ENCODE data around the gene MS4A15. TPM values are rescaled to one million over a fixed set of nuclear protein-coding genes. Genes with fewer than 3 reads are reported as not detected.

Gene MS4A15
- total RNA-seq, 1 donor from 2014 or later = not detected

DNA sequence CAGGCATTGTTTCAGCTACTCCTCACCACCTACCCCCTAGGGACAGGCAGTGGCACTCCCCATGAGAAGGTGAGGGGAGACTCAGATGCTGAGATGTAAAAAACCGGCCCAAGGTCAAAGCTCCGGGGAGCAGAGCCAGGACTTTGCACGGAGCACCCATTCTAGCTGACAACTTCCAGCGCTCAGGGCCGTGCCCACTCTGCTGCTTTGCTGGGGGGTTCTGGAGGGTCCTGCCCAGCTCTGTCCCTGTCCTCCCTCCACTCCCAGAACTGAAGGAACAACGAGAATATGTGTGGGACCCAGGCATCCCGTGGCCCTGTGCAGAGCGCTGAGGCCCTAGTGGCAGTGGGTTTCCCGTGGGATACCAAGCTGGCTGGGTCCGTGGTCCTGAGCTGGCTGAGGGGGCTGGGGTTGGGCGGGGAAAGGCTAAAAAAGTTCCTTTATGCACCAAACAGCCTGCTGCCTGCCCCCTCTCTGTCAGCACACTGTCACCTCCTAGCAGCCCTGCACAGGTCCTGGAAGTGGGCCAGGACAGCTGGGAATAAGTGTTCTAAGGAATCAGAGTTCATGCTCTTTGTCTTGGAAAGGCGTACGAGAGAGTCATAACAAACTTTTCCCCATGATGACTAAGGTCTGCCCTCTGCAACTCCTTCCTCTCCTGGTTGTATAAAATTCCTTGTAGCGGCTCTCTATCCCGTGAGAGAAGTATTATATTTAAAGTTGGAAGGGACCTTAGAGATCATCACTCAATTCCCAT lies 30.3 kb downstream of the MS4A15 start:
- Mint-ChIP-seq H3K4me1 (ENCODE audit: unreplicated experiment) (no peaks in the 10 kb centered on the region), H3K4me3 (ENCODE audit: unreplicated experiment) (no peak overlapping the region), H3K36me3 (ENCODE audit: low read depth, unreplicated experiment) (peaks cover 5% of the 10 kb centered on the region), H3K9me3 (ENCODE audit: unreplicated experiment) (peaks cover 5% of the 10 kb centered on the region), H3K27me3 (ENCODE audit: unreplicated experiment) (peaks cover 3% of the 10 kb centered on the region), H3K27ac (ENCODE audit: unreplicated experiment) (no peak overlapping the region)
- TF ChIP-seq, protein P1, sequence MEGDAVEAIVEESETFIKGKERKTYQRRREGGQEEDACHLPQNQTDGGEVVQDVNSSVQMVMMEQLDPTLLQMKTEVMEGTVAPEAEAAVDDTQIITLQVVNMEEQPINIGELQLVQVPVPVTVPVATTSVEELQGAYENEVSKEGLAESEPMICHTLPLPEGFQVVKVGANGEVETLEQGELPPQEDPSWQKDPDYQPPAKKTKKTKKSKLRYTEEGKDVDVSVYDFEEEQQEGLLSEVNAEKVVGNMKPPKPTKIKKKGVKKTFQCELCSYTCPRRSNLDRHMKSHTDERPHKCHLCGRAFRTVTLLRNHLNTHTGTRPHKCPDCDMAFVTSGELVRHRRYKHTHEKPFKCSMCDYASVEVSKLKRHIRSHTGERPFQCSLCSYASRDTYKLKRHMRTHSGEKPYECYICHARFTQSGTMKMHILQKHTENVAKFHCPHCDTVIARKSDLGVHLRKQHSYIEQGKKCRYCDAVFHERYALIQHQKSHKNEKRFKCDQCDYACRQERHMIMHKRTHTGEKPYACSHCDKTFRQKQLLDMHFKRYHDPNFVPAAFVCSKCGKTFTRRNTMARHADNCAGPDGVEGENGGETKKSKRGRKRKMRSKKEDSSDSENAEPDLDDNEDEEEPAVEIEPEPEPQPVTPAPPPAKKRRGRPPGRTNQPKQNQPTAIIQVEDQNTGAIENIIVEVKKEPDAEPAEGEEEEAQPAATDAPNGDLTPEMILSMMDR (IDR thresholded peaks at IDR 0.05; ENCODE audit: unreplicated experiment) = no peak
- no peak for DNase-seq (ENCODE audit: low spot score)

GRCh38 chr11:60788401-60789125 lies 31.9 kb downstream of the MS4A15 start:
- no peak for DNase-seq (ENCODE audit: low spot score)
- H3K4me1 Mint-ChIP-seq (ENCODE audit: unreplicated experiment) = no peaks in the 10 kb centered on the region
- peaks cover 3% of the 10 kb centered on the region for H3K27me3 Mint-ChIP-seq (ENCODE audit: unreplicated experiment)
- peaks cover 13% of the 10 kb centered on the region for H3K36me3 Mint-ChIP-seq (ENCODE audit: low read depth, unreplicated experiment)
- no peak overlapping the region for H3K4me3 Mint-ChIP-seq (ENCODE audit: unreplicated experiment)
- peaks cover 13% of the 10 kb centered on the region for H3K9me3 Mint-ChIP-seq (ENCODE audit: unreplicated experiment)
- TF ChIP-seq, protein P1 (IDR thresholded peaks at IDR 0.05; ENCODE audit: unreplicated experiment) = no peak
- no peak overlapping the region for H3K27ac Mint-ChIP-seq (ENCODE audit: unreplicated experiment)

DNA sequence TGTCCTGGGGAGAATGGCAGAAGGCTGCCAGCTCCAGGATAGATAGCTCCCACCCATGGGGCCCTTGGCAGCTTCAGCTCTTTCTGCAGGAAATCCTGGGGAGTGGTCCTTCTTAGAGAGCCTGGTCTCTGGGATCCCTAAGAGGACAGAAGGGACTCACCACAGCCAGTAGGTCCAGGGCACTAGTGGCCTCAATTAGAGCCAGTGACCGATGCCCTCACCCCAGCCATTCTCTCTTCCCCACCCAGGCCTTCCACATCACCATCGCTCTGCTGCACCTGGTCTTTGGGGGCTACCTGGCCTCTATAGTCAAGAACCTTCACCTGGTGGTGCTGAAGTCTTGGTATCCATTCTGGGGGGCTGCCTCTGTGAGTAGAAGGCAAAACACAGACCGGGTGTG lies 34.1 kb downstream of the MS4A15 start:
- no peaks in the 10 kb centered on the region for H3K4me1 Mint-ChIP-seq (ENCODE audit: unreplicated experiment)
- peaks cover 13% of the 10 kb centered on the region for H3K9me3 Mint-ChIP-seq (ENCODE audit: unreplicated experiment)
- H3K27me3 Mint-ChIP-seq (ENCODE audit: unreplicated experiment) = peaks cover 8% of the 10 kb centered on the region
- H3K36me3 Mint-ChIP-seq (ENCODE audit: low read depth, unreplicated experiment) = peaks cover 17% of the 10 kb centered on the region
- no peak overlapping the region for H3K4me3 Mint-ChIP-seq (ENCODE audit: unreplicated experiment)
- no peak overlapping the region for H3K27ac Mint-ChIP-seq (ENCODE audit: unreplicated experiment)
- TF ChIP-seq, protein P1 (IDR thresholded peaks at IDR 0.05; ENCODE audit: unreplicated experiment) = no peak
- no peak for DNase-seq (ENCODE audit: low spot score)

- TF ChIP-seq, protein P1 (IDR thresholded peaks at IDR 0.05; ENCODE audit: unreplicated experiment) = no peak
- Mint-ChIP-seq H3K27me3 (ENCODE audit: unreplicated experiment) (peaks cover 10% of the 10 kb centered on the region), H3K4me1 (ENCODE audit: unreplicated experiment) (no peaks in the 10 kb centered on the region), H3K36me3 (ENCODE audit: low read depth, unreplicated experiment) (peaks cover 17% of the 10 kb centered on the region), H3K9me3 (ENCODE audit: unreplicated experiment) (peaks cover 13% of the 10 kb centered on the region), H3K4me3 (ENCODE audit: unreplicated experiment) (no peak overlapping the region), H3K27ac (ENCODE audit: unreplicated experiment) (no peak overlapping the region)
- DNase-seq (ENCODE audit: low spot score) = no peak
Observed at GRCh38 chr11:60791153-60791933, 34.7 kb downstream of the MS4A15 start.
